Activated CD8-positive, alpha-beta memory T cell treated with anti-CD3 and anti-CD28 coated beads, Interleukin-2, amount 10 ng/mL, durations not matched to agents 7 days and 5 days (primary cell): ENCODE data around the gene EFL1. TPM values are rescaled to one million over a fixed set of nuclear protein-coding genes. Genes with fewer than 3 reads are reported as not detected.
"Not testable (repeated sequence)": the region's sequence is repeated elsewhere in the genome, so short reads cannot be mapped to it uniquely, and the experiment has no call there.

Experiments
- ATAC-seq: fragments of 150-1000 bp; cut with Tn5 transposase; one replicate; pipeline ENCODE4 v1.10.0; 2021; ENCODE audit warnings: moderate library complexity
- CTCF ChIA-PET: fragments of 350-600 bp; sonication (Branson Sonifier 250); formaldehyde crosslinking; loops from one replicate; lab custom pipeline; 2021; ENCODE audit warnings: antibody characterized with exemption; lab: Charles Lee
- DNase-seq: peaks from one replicate; pipeline ENCODE4 v3.0.0-alpha.2; 2020
- H3K27ac Mint-ChIP-seq: one replicate; pipeline ENCODE4 v1.8.0; 2021; ENCODE audit warnings: mild to moderate bottlenecking, mixed read lengths
- H3K27me3 Mint-ChIP-seq: one replicate; pipeline ENCODE4 v1.8.0; 2021; ENCODE audit warnings: mixed read lengths
- H3K36me3 Mint-ChIP-seq: one replicate; pipeline ENCODE4 v1.8.0; 2021; ENCODE audit warnings: mild to moderate bottlenecking, mixed read lengths
- H3K4me1 Mint-ChIP-seq: one replicate; pipeline ENCODE4 v1.8.0; 2021; ENCODE audit warnings: mixed read lengths
- H3K4me3 Mint-ChIP-seq: one replicate; pipeline ENCODE4 v1.8.0; 2021; ENCODE audit warnings: mild to moderate bottlenecking, moderate library complexity, mixed read lengths
- H3K9me3 Mint-ChIP-seq: one replicate; pipeline ENCODE4 v1.8.0; 2022; ENCODE audit warnings: low read depth, mixed read lengths
- total RNA-seq, 2 experiments: library from RNA; stranded (reverse); gene quantifications; one replicate each; pipeline ENCODE4 v1.2.3, GENCODE V29; 2021

EFL1 gene
- total RNA-seq, 2 experiments from 2014 or later, result 27.2 to 29.4 TPM

- CTCF ChIA-PET, result no interaction called here
- peaks cover 19% of the 10 kb centered on the region for H3K4me1 Mint-ChIP-seq
- no peaks in the 10 kb centered on the region for H3K9me3 Mint-ChIP-seq
- DNase-seq (no peak), ATAC-seq (no peak)
- no peaks in the 10 kb centered on the region for H3K36me3 Mint-ChIP-seq
- peak overlapping the region; percentile 17 for H3K27ac Mint-ChIP-seq
- no peaks in the 10 kb centered on the region for H3K27me3 Mint-ChIP-seq
- H3K4me3 Mint-ChIP-seq, result no peak overlapping the region
These were observed 35.5 kb upstream of the EFL1 start for GRCh38 chr15:82298032-82298431.

DNA sequence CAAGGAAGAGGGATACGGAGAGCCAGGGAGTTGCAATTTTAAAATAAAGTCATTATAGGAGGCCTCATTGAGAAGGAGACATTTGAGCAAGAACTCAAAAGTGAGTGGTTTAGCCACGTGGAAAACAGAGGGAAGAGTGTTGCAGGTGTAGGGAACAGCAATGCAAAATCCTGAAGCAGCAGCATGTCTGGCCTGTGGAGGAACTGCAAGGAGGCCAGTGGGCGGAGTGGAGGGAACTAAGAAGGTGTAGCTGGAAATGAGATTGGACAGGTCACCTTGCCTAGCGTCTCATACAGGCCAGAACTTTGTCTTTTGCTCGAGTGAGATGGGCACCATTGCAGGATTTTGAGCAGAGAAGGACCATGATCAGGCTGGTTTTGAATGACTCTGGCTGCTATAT is 35.0 kb upstream of the EFL1 start:
- no peak overlapping the region for H3K4me3 Mint-ChIP-seq
- no peaks in the 10 kb centered on the region for H3K9me3 Mint-ChIP-seq
- H3K4me1 Mint-ChIP-seq, result peaks cover 20% of the 10 kb centered on the region
- no peak for ATAC-seq
- H3K36me3 Mint-ChIP-seq, result no peaks in the 10 kb centered on the region
- CTCF ChIA-PET, result interaction anchor here (1.0 kb wide), 1 partner anchor 16 kb away, joined by 3 read pairs; no protein-coding TSS in a partner anchor
- no peak for DNase-seq
- H3K27me3 Mint-ChIP-seq, result no peaks in the 10 kb centered on the region
- H3K27ac Mint-ChIP-seq, result no peak overlapping the region

DNA sequence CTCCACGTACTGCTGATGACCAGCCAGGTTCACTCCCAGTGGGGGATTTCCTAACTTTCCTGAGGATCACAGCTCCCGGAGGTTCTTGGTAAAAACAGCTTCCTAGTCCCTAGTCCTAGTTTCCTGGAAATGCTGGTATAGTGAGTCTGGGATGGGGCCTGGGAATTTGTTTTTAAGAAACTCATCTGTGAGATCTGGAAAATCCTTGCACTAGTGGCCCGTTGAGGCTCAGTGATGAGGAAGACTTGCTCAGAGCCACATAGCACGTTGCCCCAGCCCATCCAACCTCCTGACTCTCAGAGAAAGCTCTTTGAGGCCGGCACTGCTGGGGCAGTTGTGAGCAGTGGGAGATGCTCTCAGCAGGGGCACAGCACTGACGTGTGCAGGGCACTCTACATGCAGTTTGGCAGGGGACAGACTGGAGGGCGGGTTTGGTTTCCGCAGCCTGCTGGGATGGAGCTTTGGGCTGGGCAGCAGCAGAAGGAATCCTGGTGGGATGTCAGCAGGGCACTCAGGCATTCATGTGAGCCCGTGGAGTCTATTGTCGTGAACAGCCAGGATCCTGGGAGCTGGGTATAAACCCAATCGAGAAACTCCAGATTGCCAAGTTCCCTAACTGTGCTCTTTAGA is 31.6 kb upstream of the EFL1 start:
- H3K4me1 Mint-ChIP-seq, result peaks cover 29% of the 10 kb centered on the region
- no peak overlapping the region for H3K27ac Mint-ChIP-seq
- CTCF ChIA-PET, result no interaction called here
- H3K27me3 Mint-ChIP-seq, result peaks cover 9% of the 10 kb centered on the region
- H3K4me3 Mint-ChIP-seq, result no peak overlapping the region
- H3K36me3 Mint-ChIP-seq, result no peaks in the 10 kb centered on the region
- H3K9me3 Mint-ChIP-seq, result no peaks in the 10 kb centered on the region
- no peak for DNase-seq
- ATAC-seq, result no peak

- Mint-ChIP-seq H3K27me3 (peaks cover 16% of the 10 kb centered on the region), H3K27ac (no peak overlapping the region), H3K4me3 (no peak overlapping the region), H3K4me1 (peaks cover 18% of the 10 kb centered on the region), H3K36me3 (peaks cover 2% of the 10 kb centered on the region), H3K9me3 (no peaks in the 10 kb centered on the region)
- ATAC-seq (no peak), DNase-seq (no peak)
- CTCF ChIA-PET, result no interaction called here
These were observed 29.7 kb upstream of the EFL1 start for GRCh38 chr15:82292271-82292670.

- ATAC-seq, result not testable (repeated sequence)
These were observed 25.7 kb upstream of the EFL1 start for GRCh38 chr15:82288202-82288601.

DNA sequence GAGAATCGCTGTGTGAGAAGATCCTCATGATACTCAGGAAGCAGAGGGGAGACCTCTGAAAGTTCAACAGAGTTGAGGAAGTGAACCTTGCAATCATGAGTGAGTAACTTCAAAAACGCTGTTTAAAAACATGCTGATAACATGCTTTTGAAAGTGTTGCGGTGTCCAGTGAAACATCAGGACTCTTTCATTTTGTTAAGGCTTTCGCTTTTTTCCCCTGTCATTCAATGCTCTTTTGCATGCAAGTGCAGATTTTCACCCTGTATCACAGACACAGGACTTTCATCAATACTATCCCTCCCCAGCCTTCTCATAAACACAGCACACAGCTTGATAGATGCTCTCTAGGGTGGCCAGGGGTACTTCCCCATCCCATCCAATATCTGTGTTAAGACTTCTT is 23.9 kb upstream of the EFL1 start:
- peak; percentile 60 for ATAC-seq
- H3K4me1 Mint-ChIP-seq, result peaks cover 33% of the 10 kb centered on the region
- H3K27me3 Mint-ChIP-seq, result peaks cover 22% of the 10 kb centered on the region
- peak overlapping the region; percentile 4 for H3K27ac Mint-ChIP-seq
- CTCF ChIA-PET, H3K9me3 Mint-ChIP-seq, H3K36me3 Mint-ChIP-seq, DNase-seq, H3K4me3 Mint-ChIP-seq: not testable (repeated sequence)

More at GRCh38 chr15:82288202-82288601, 25.7 kb upstream of the EFL1 start:
- Mint-ChIP-seq H3K27me3 (peaks cover 17% of the 10 kb centered on the region), H3K4me1 (peaks cover 36% of the 10 kb centered on the region)
- CTCF ChIA-PET, H3K4me3 Mint-ChIP-seq, H3K36me3 Mint-ChIP-seq, DNase-seq, H3K27ac Mint-ChIP-seq, H3K9me3 Mint-ChIP-seq: not testable (repeated sequence)

- H3K36me3 Mint-ChIP-seq, CTCF ChIA-PET, DNase-seq, H3K4me3 Mint-ChIP-seq, ATAC-seq, H3K9me3 Mint-ChIP-seq, H3K27ac Mint-ChIP-seq: not testable (repeated sequence)
- Mint-ChIP-seq H3K4me1 (peaks cover 27% of the 10 kb centered on the region), H3K27me3 (peaks cover 19% of the 10 kb centered on the region)
These were observed 21.8 kb upstream of the EFL1 start for GRCh38 chr15:82284381-82284780.

- peaks cover 23% of the 10 kb centered on the region for H3K27me3 Mint-ChIP-seq
- H3K36me3 Mint-ChIP-seq, H3K4me3 Mint-ChIP-seq, DNase-seq, H3K27ac Mint-ChIP-seq, H3K9me3 Mint-ChIP-seq, ATAC-seq: not testable (repeated sequence)
- CTCF ChIA-PET, result interaction anchor here (0.6 kb wide), 1 partner anchor 15 kb away, joined by 3 read pairs; no protein-coding TSS in a partner anchor
- H3K4me1 Mint-ChIP-seq, result peaks cover 23% of the 10 kb centered on the region
These were observed 19.9 kb upstream of the EFL1 start for GRCh38 chr15:82282386-82282785.

DNA sequence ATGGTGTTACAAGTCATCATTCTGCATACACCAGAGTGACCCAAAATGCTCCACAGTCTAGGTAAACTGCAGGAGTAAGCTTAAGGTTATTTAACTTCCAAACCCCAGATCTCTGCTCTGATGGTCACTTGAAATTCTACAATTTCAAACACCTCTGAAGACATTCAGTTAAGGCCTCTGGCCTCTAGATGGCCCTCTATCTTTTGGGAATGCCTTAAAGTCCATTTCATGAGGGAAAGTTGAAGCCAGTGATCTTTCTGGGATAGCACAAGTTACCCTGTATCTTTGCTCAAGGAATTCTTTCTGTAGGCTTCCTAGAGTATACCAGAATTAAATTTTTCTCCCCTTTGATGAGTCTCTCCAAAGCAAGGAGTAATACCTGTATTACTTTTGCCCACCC is 18.7 kb upstream of the EFL1 start:
- DNase-seq, H3K36me3 Mint-ChIP-seq, H3K27ac Mint-ChIP-seq, H3K4me3 Mint-ChIP-seq, H3K9me3 Mint-ChIP-seq, ATAC-seq, CTCF ChIA-PET: not testable (repeated sequence)
- peaks cover 26% of the 10 kb centered on the region for H3K27me3 Mint-ChIP-seq
- H3K4me1 Mint-ChIP-seq, result peaks cover 12% of the 10 kb centered on the region

GRCh38 chr15:82275410-82275809 is 12.9 kb upstream of the EFL1 start:
- CTCF ChIA-PET, result no interaction called here
- Mint-ChIP-seq H3K27me3 (peaks cover 40% of the 10 kb centered on the region), H3K9me3 (no peaks in the 10 kb centered on the region), H3K36me3 (peaks cover 3% of the 10 kb centered on the region), H3K4me1 (no peaks in the 10 kb centered on the region), H3K4me3 (no peak overlapping the region), H3K27ac (no peak overlapping the region)
- no peak for ATAC-seq
- no peak for DNase-seq

DNA sequence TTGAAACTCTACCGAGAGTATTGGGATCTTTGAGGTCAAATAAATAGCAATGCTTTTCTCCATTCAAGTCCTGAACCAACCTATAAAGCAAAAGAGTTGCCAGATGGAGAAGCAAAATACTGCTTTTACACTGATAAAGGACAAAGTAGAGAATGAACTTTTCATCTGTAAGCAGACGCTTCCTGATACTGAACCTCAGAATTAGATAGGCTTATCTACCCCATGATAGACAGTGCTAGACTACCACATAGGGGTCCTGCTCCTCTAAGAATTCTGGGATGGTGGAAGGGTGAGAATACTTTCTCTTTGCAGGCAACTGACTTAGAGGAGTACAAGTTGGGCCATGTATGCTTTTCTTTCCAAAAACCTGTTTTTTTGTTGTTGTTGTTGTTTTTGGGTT is 9.6 kb upstream of the EFL1 start:
- H3K27me3 Mint-ChIP-seq, result peaks cover 25% of the 10 kb centered on the region

GRCh38 chr15:82268454-82268853 is 5.9 kb upstream of the EFL1 start:
- not testable (repeated sequence) for H3K9me3 Mint-ChIP-seq, DNase-seq, H3K4me1 Mint-ChIP-seq, H3K36me3 Mint-ChIP-seq, H3K4me3 Mint-ChIP-seq, H3K27me3 Mint-ChIP-seq, H3K27ac Mint-ChIP-seq
- ATAC-seq, result peak; percentile 16
- CTCF ChIA-PET, result interaction anchor here (1.2 kb wide), 1 partner anchor 262 kb away, joined by 3 read pairs; no protein-coding TSS in a partner anchor

More for the DNA sequence above, 9.6 kb upstream of the EFL1 start:
- Mint-ChIP-seq H3K9me3 (no peaks in the 10 kb centered on the region), H3K4me1 (no peaks in the 10 kb centered on the region), H3K27ac (no peak overlapping the region), H3K36me3 (peaks cover 3% of the 10 kb centered on the region), H3K4me3 (no peak overlapping the region)
- no peak for ATAC-seq
- no peak for DNase-seq
- CTCF ChIA-PET, result no interaction called here

GRCh38 chr15:82267137-82267536 is 4.6 kb upstream of the EFL1 start:
- H3K27me3 Mint-ChIP-seq, H3K9me3 Mint-ChIP-seq, ATAC-seq, H3K4me1 Mint-ChIP-seq, H3K27ac Mint-ChIP-seq, DNase-seq, H3K4me3 Mint-ChIP-seq, H3K36me3 Mint-ChIP-seq: not testable (repeated sequence)
- CTCF ChIA-PET, result interaction anchor here (1.0 to 1.2 kb wide), 2 partner anchors 160 to 264 kb away, joined by 3 read pairs; no protein-coding TSS in a partner anchor

DNA sequence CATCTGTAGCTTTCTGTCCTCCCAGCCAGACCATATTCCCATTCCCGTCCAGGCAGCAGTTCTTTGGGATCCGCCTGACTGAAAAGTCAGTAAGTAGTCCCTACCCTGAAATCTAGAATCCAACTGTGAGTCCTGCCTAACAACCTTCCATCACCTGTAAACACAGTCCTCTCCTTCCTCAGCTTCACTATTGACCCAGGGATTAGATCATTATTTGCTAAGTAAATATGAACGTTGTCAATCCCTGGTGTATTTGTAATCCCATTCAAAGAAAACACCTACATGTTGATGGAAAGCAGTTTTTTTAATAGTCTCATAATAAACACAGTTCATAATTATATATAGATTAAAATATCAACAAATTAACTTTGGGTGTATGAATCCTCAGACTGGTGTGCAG is 816 bp upstream of the EFL1 start:
- CTCF ChIA-PET, result no interaction called here
- Mint-ChIP-seq H3K9me3 (no peaks in the 10 kb centered on the region), H3K27me3 (no peaks in the 10 kb centered on the region), H3K27ac (peak overlapping the region; percentile 32), H3K36me3 (peaks cover 16% of the 10 kb centered on the region), H3K4me1 (peaks cover 29% of the 10 kb centered on the region), H3K4me3 (peak overlapping the region; percentile 93)
- DNase-seq, result no peak
- ATAC-seq, result no peak
